Naive thymus-derived CD4-positive, alpha-beta T cell (primary cell): Measurements from ENCODE around the gene MAGI2. TPM values are rescaled to one million over a fixed set of nuclear protein-coding genes. Genes with fewer than 3 reads are reported as not detected.

Source experiments
- ATAC-seq: fragments of 150-1000 bp; cut with Tn5 transposase; 2 replicates; pipeline ENCODE4 v1.10.0; 2021; ENCODE audit warnings: mild to moderate bottlenecking, moderate library complexity
- CTCF ChIA-PET: fragments of 350-600 bp; sonication (Branson Sonifier 250); formaldehyde crosslinking; loops from one replicate; lab custom pipeline; 2021; ENCODE audit warnings: antibody characterized with exemption; lab: Charles Lee
- POLR2A ChIA-PET: fragments of 350-600 bp; sonication (Branson Sonifier 250); formaldehyde crosslinking; loops from one replicate; lab custom pipeline; 2021; ENCODE audit warnings: antibody characterized with exemption, inconsistent platforms; lab: Charles Lee
- DNase-seq, 9 donors: peaks; one replicate each; pipeline versions ENCODE4 v3.0.0 to v3.0.0-alpha.2; 2020 to 2022; ENCODE audit warnings: mixed read lengths in 1 of 9
- H3K27ac ChIP-seq: one replicate; pipeline ENCODE4 v1.7.0; 2013; ENCODE audit warnings: mild to moderate bottlenecking, low read depth, low read length, moderate library complexity
- H3K27me3 ChIP-seq, 2 donors: one replicate each; pipeline ENCODE4 v1.7.0; 2013; ENCODE audit warnings: low read length in 2 of 2, mild to moderate bottlenecking in 2 of 2, moderate library complexity in 2 of 2; ENCODE audit not compliant: control insufficient read depth in 2 of 2, insufficient read depth in 2 of 2
- H3K36me3 ChIP-seq, 3 experiments: 1 replicate in 2 of 3; 2 replicates in 1 of 3; pipeline ENCODE4 v1.7.0; 2013; ENCODE audit warnings: low read length in 3 of 3, mild to moderate bottlenecking in 3 of 3, moderate library complexity in 1 of 3; ENCODE audit not compliant: insufficient read depth in 3 of 3, control insufficient read depth in 2 of 3
- H3K4me1 ChIP-seq, 2 donors: one replicate each; pipeline ENCODE4 v1.7.0; 2013; ENCODE audit warnings: low read length in 2 of 2, mild to moderate bottlenecking in 2 of 2, moderate library complexity in 1 of 2; ENCODE audit not compliant: control insufficient read depth in 2 of 2, insufficient read depth in 2 of 2
- H3K4me3 ChIP-seq: 2 replicates; pipeline ENCODE4 v1.7.0; 2013; ENCODE audit warnings: mild to moderate bottlenecking, low read length
- H3K9me3 ChIP-seq, 3 experiments: 1 replicate in 2 of 3; 2 replicates in 1 of 3; pipeline ENCODE4 v1.7.0; 2013; ENCODE audit warnings: low read length in 3 of 3; ENCODE audit not compliant: control insufficient read depth in 2 of 3
- H3K27ac Mint-ChIP-seq, 9 donors: one replicate each; pipeline ENCODE4 v1.8.0; 2020 to 2022; ENCODE audit warnings: mixed read lengths in 9 of 9, mild to moderate bottlenecking in 8 of 9, moderate library complexity in 5 of 9, inconsistent platforms in 2 of 9
- H3K27me3 Mint-ChIP-seq, 5 donors: one replicate each; pipeline ENCODE4 v1.8.0; 2021 to 2022; ENCODE audit warnings: mixed read lengths in 5 of 5, mild to moderate bottlenecking in 1 of 5
- H3K36me3 Mint-ChIP-seq, 5 donors: one replicate each; pipeline ENCODE4 v1.8.0; 2020 to 2022; ENCODE audit warnings: mixed read lengths in 5 of 5, mild to moderate bottlenecking in 3 of 5, inconsistent platforms in 1 of 5
- H3K4me1 Mint-ChIP-seq, 7 donors: one replicate each; pipeline ENCODE4 v1.8.0; 2020 to 2022; ENCODE audit warnings: mixed read lengths in 7 of 7, mild to moderate bottlenecking in 3 of 7, inconsistent platforms in 1 of 7
- H3K4me3 Mint-ChIP-seq, 10 donors: one replicate each; pipeline ENCODE4 v1.8.0; 2020 to 2022; ENCODE audit warnings: mild to moderate bottlenecking in 10 of 10, mixed read lengths in 10 of 10, moderate library complexity in 6 of 10, inconsistent platforms in 2 of 10
- H3K9me3 Mint-ChIP-seq, 11 donors: one replicate each; pipeline ENCODE4 v1.8.0; 2020 to 2022; ENCODE audit warnings: mixed read lengths in 11 of 11, mild to moderate bottlenecking in 4 of 11, inconsistent platforms in 1 of 11, moderate library complexity in 1 of 11
- intact Hi-C, 2 donors: fragments of 100-400 bp; cut with micrococcal nuclease; formaldehyde crosslinking; loops; one replicate each; pipeline ENCODE4 v1.15.1; 2023
- polyA plus RNA-seq, 2 donors: library from polyadenylated mRNA; unstranded; fragments of 300-500 nt; fragmentation: Illumina TruSeq; gene quantifications; one replicate each; pipeline ENCODE4 v1.2.3, GENCODE V29; 2021
- total RNA-seq, 6 experiments: library from RNA in 5 of 6; stranded (reverse) in 5 of 6; gene quantifications; 1 replicate in 5 of 6; 2 replicates in 1 of 6; pipeline ENCODE4 v1.2.3 and lab custom pipeline; 2021 to 2026

The MAGI2 gene
- total and polyA plus RNA-seq, 7 experiments from 2014 or later = 0.05 to 0.67 (median 0.15) TPM; not detected in 3

GRCh38 chr7:78487464-78487863, 966.0 kb downstream of the MAGI2 start:
- POLR2A ChIA-PET = no interaction called here
- H3K4me3 ChIP-seq = no peak overlapping the region
- no peaks in the 10 kb centered on the region for H3K36me3 ChIP-seq
- H3K27me3 Mint-ChIP-seq = no peaks in the 10 kb centered on the region
- H3K4me1 Mint-ChIP-seq = no peaks in the 10 kb centered on the region
- H3K27ac ChIP-seq = no peak overlapping the region
- H3K9me3 Mint-ChIP-seq = peaks cover 0 to 4% (median 0%) of the 10 kb centered on the region in 11 donors
- DNase-seq (no peak), ATAC-seq (no peak)
- no peak overlapping the region for H3K4me3 Mint-ChIP-seq
- H3K27ac Mint-ChIP-seq = no peak overlapping the region
- no peaks in the 10 kb centered on the region for H3K27me3 ChIP-seq
- no peaks in the 10 kb centered on the region for H3K9me3 ChIP-seq
- intact Hi-C loops = no loop called here
- H3K4me1 ChIP-seq = no peaks in the 10 kb centered on the region
- CTCF ChIA-PET = no interaction called here
- no peaks in the 10 kb centered on the region for H3K36me3 Mint-ChIP-seq

GRCh38 chr7:78479348-78479747, 974.1 kb downstream of the MAGI2 start:
- no peak for DNase-seq
- H3K27me3 ChIP-seq = no peaks in the 10 kb centered on the region
- no peaks in the 10 kb centered on the region for H3K36me3 Mint-ChIP-seq
- H3K9me3 Mint-ChIP-seq = peaks cover 0 to 4% (median 2%) of the 10 kb centered on the region in 11 donors
- H3K4me1 ChIP-seq = no peaks in the 10 kb centered on the region
- H3K4me3 ChIP-seq = no peak overlapping the region
- ChIA-PET POLR2A (no interaction called here), CTCF (no interaction called here)
- no peaks in the 10 kb centered on the region for H3K9me3 ChIP-seq
- no peaks in the 10 kb centered on the region for H3K4me1 Mint-ChIP-seq
- H3K27ac Mint-ChIP-seq = no peak overlapping the region
- ATAC-seq = no peak
- no peak overlapping the region for H3K27ac ChIP-seq
- intact Hi-C loops = no loop called here
- no peak overlapping the region for H3K4me3 Mint-ChIP-seq
- no peaks in the 10 kb centered on the region for H3K27me3 Mint-ChIP-seq
- no peaks in the 10 kb centered on the region for H3K36me3 ChIP-seq

GRCh38 chr7:78476851-78477405, 976.5 kb downstream of the MAGI2 start:
- no peak overlapping the region for H3K27ac ChIP-seq
- ATAC-seq (no peak), DNase-seq (no peak)
- no peaks in the 10 kb centered on the region for H3K9me3 ChIP-seq
- Mint-ChIP-seq H3K36me3 (no peaks in the 10 kb centered on the region), H3K9me3 (peaks cover 0 to 4% (median 2%) of the 10 kb centered on the region in 11 donors), H3K27ac (no peak overlapping the region), H3K4me1 (no peaks in the 10 kb centered on the region), H3K27me3 (no peaks in the 10 kb centered on the region), H3K4me3 (no peak overlapping the region)
- CTCF ChIA-PET = no interaction called here
- no peaks in the 10 kb centered on the region for H3K27me3 ChIP-seq
- H3K36me3 ChIP-seq = no peaks in the 10 kb centered on the region
- no peak overlapping the region for H3K4me3 ChIP-seq
- POLR2A ChIA-PET = no interaction called here
- intact Hi-C loops = no loop called here
- no peaks in the 10 kb centered on the region for H3K4me1 ChIP-seq

- intact Hi-C loops = no loop called here
- Mint-ChIP-seq H3K36me3 (no peaks in the 10 kb centered on the region), H3K4me3 (no peak overlapping the region), H3K4me1 (no peaks in the 10 kb centered on the region), H3K27ac (no peak overlapping the region), H3K9me3 (peaks cover 0 to 11% (median 0%) of the 10 kb centered on the region in 11 donors), H3K27me3 (peaks cover 0 to 5% (median 0%) of the 10 kb centered on the region in 5 donors)
- H3K36me3 ChIP-seq = no peaks in the 10 kb centered on the region
- ChIA-PET POLR2A (no interaction called here), CTCF (no interaction called here)
- no peak for ATAC-seq
- no peaks in the 10 kb centered on the region for H3K4me1 ChIP-seq
- no peak overlapping the region for H3K27ac ChIP-seq
- no peak for DNase-seq
- no peaks in the 10 kb centered on the region for H3K27me3 ChIP-seq
- H3K4me3 ChIP-seq = no peak overlapping the region
- H3K9me3 ChIP-seq = no peaks in the 10 kb centered on the region
Measured at GRCh38 chr7:78473571-78474301, 979.7 kb downstream of the MAGI2 start.

- H3K27ac ChIP-seq = no peak overlapping the region
- Mint-ChIP-seq H3K27me3 (peaks cover 0 to 5% (median 0%) of the 10 kb centered on the region in 5 donors), H3K4me3 (no peak overlapping the region), H3K36me3 (no peaks in the 10 kb centered on the region), H3K9me3 (peaks cover 0 to 11% (median 0%) of the 10 kb centered on the region in 11 donors), H3K4me1 (no peaks in the 10 kb centered on the region), H3K27ac (no peak overlapping the region)
- no peak for ATAC-seq
- ChIA-PET POLR2A (no interaction called here), CTCF (no interaction called here)
- intact Hi-C loops = no loop called here
- H3K4me3 ChIP-seq = no peak overlapping the region
- no peaks in the 10 kb centered on the region for H3K36me3 ChIP-seq
- H3K27me3 ChIP-seq = no peaks in the 10 kb centered on the region
- no peaks in the 10 kb centered on the region for H3K9me3 ChIP-seq
- no peak for DNase-seq
- no peaks in the 10 kb centered on the region for H3K4me1 ChIP-seq
Measured at GRCh38 chr7:78473021-78473420, 980.4 kb downstream of the MAGI2 start.

- Mint-ChIP-seq H3K4me3 (no peak overlapping the region), H3K4me1 (no peaks in the 10 kb centered on the region), H3K9me3 (peaks cover 0 to 11% (median 0%) of the 10 kb centered on the region in 11 donors), H3K27ac (no peak overlapping the region), H3K36me3 (no peaks in the 10 kb centered on the region), H3K27me3 (peaks cover 0 to 5% (median 0%) of the 10 kb centered on the region in 5 donors)
- POLR2A ChIA-PET = no interaction called here
- no peak for DNase-seq
- no peak for ATAC-seq
- H3K27me3 ChIP-seq = no peaks in the 10 kb centered on the region
- H3K4me3 ChIP-seq = no peak overlapping the region
- CTCF ChIA-PET = no interaction called here
- H3K4me1 ChIP-seq = no peaks in the 10 kb centered on the region
- intact Hi-C loops = no loop called here
- H3K36me3 ChIP-seq = no peaks in the 10 kb centered on the region
- H3K27ac ChIP-seq = no peak overlapping the region
- no peaks in the 10 kb centered on the region for H3K9me3 ChIP-seq
Measured at GRCh38 chr7:78472519-78472918, 980.9 kb downstream of the MAGI2 start.

GRCh38 chr7:78465894-78466293, 987.6 kb downstream of the MAGI2 start:
- CTCF ChIA-PET = no interaction called here

More at GRCh38 chr7:78465894-78466293, 987.6 kb downstream of the MAGI2 start:
- Histone ChIP-seq H3K4me3 (no peak overlapping the region), H3K36me3 (no peaks in the 10 kb centered on the region), H3K27me3 (no peaks in the 10 kb centered on the region), H3K4me1 (no peaks in the 10 kb centered on the region), H3K27ac (no peak overlapping the region), H3K9me3 (no peaks in the 10 kb centered on the region)
- Mint-ChIP-seq H3K27ac (no peak overlapping the region), H3K9me3 (peaks cover 0 to 11% (median 0%) of the 10 kb centered on the region in 11 donors), H3K4me3 (no peak overlapping the region), H3K36me3 (no peaks in the 10 kb centered on the region), H3K27me3 (peaks cover 0 to 5% (median 0%) of the 10 kb centered on the region in 5 donors), H3K4me1 (no peaks in the 10 kb centered on the region)
- POLR2A ChIA-PET = no interaction called here
- DNase-seq = no peak
- intact Hi-C loops = no loop called here
- ATAC-seq = no peak
